Endometrium (tissue), 2 donors: ENCODE data around the gene GNL1.
"Not testable (repeated sequence)": the region's sequence is repeated elsewhere in the genome, so short reads cannot be mapped to it uniquely, and the experiment has no call there.

Source experiments
- FAIRE-seq: peaks from 2 replicates; lab custom pipeline; 2012; peaks lifted over from hg19 to GRCh38; lab: Jason Lieb, UNC
- donor health status: control.
- donor health status: control.

Gene GNL1

GRCh38 chr6:30495993-30496392 is 60.3 kb downstream of the GNL1 start:
- no peak for FAIRE-seq

GRCh38 chr6:30495060-30495459 is 61.2 kb downstream of the GNL1 start:
- FAIRE-seq = not testable (repeated sequence)

- no peak for FAIRE-seq
These were observed 61.9 kb downstream of the GNL1 start for GRCh38 chr6:30494291-30494861.

- no peak for FAIRE-seq
These were observed 62.5 kb downstream of the GNL1 start for GRCh38 chr6:30493643-30494250.

- no peak for FAIRE-seq
These were observed 64.0 kb downstream of the GNL1 start for GRCh38 chr6:30491991-30492952.
